Measurements from ENCODE around the gene SMIM12. TPM values are rescaled to one million over a fixed set of nuclear protein-coding genes. Genes with fewer than 3 reads are reported as not detected.

SMIM12 gene
- total RNA-seq, 1 experiment from 2014 or later = 35.8 TPM

DNA sequence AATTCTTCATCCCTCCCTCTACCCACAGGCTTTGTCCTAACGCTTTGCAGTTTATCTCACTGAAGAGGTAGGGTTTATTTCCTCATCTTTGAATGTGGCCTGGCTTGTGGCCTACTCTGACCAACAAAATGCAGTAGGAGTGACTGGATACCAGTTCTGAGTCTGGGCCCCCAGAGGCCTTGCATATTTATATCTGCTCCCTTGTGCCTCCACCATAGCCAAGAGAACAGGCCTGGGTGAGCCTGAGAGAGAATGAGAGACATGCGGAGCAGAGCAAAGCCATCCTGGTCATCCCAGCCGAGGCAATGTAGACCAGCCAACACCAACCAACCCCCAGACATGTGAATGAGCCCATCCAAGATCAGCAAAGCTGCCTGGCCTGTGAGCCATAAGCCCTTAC is 30.3 kb downstream of the SMIM12 start:
- intact Hi-C loops (cut with micrococcal nuclease; ENCODE audit: unreplicated experiment) = no loop called here
- H3K27me3 Mint-ChIP-seq (ENCODE audit: unreplicated experiment) = no peaks in the 10 kb centered on the region
- H3K36me3 Mint-ChIP-seq (ENCODE audit: insufficient read depth, unreplicated experiment) = no peaks in the 10 kb centered on the region
- no peak overlapping the region for H3K27ac Mint-ChIP-seq (ENCODE audit: unreplicated experiment)
- TF ChIP-seq, protein P1, sequence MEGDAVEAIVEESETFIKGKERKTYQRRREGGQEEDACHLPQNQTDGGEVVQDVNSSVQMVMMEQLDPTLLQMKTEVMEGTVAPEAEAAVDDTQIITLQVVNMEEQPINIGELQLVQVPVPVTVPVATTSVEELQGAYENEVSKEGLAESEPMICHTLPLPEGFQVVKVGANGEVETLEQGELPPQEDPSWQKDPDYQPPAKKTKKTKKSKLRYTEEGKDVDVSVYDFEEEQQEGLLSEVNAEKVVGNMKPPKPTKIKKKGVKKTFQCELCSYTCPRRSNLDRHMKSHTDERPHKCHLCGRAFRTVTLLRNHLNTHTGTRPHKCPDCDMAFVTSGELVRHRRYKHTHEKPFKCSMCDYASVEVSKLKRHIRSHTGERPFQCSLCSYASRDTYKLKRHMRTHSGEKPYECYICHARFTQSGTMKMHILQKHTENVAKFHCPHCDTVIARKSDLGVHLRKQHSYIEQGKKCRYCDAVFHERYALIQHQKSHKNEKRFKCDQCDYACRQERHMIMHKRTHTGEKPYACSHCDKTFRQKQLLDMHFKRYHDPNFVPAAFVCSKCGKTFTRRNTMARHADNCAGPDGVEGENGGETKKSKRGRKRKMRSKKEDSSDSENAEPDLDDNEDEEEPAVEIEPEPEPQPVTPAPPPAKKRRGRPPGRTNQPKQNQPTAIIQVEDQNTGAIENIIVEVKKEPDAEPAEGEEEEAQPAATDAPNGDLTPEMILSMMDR (IDR thresholded peaks at IDR 0.05; ENCODE audit: unreplicated experiment) = no peak
- no peaks in the 10 kb centered on the region for H3K9me3 Mint-ChIP-seq (ENCODE audit: low read depth, unreplicated experiment)
- DNase-seq = no peak
- H3K4me3 Mint-ChIP-seq (ENCODE audit: low read depth, unreplicated experiment) = no peak overlapping the region
- CTCF ChIA-PET = no interaction called here
- H3K4me1 Mint-ChIP-seq (ENCODE audit: low read depth, unreplicated experiment) = peaks cover 8% of the 10 kb centered on the region
- no TSS peak for BruUV-seq (replicated peaks)

GRCh38 chr1:34828611-34829010 is 30.9 kb downstream of the SMIM12 start:
- BruUV-seq (replicated peaks) = no TSS peak
- CTCF ChIA-PET = no interaction called here

GRCh38 chr1:34827341-34827941 is 32.1 kb downstream of the SMIM12 start:
- intact Hi-C loops (cut with micrococcal nuclease; ENCODE audit: unreplicated experiment) = no loop called here
- Mint-ChIP-seq H3K36me3 (ENCODE audit: insufficient read depth, unreplicated experiment) (no peaks in the 10 kb centered on the region), H3K27me3 (ENCODE audit: unreplicated experiment) (no peaks in the 10 kb centered on the region), H3K27ac (ENCODE audit: unreplicated experiment) (no peak overlapping the region), H3K4me3 (ENCODE audit: low read depth, unreplicated experiment) (no peak overlapping the region), H3K9me3 (ENCODE audit: low read depth, unreplicated experiment) (no peaks in the 10 kb centered on the region), H3K4me1 (ENCODE audit: low read depth, unreplicated experiment) (peaks cover 8% of the 10 kb centered on the region)
- TF ChIP-seq, protein P1 (IDR thresholded peaks at IDR 0.05; ENCODE audit: unreplicated experiment) = no peak
- no TSS peak for BruUV-seq (replicated peaks)
- DNase-seq = no peak
- CTCF ChIA-PET = no interaction called here

More at GRCh38 chr1:34828611-34829010, 30.9 kb downstream of the SMIM12 start:
- no peaks in the 10 kb centered on the region for H3K27me3 Mint-ChIP-seq (ENCODE audit: unreplicated experiment)
- intact Hi-C loops (cut with micrococcal nuclease; ENCODE audit: unreplicated experiment) = no loop called here
- peaks cover 8% of the 10 kb centered on the region for H3K4me1 Mint-ChIP-seq (ENCODE audit: low read depth, unreplicated experiment)
- TF ChIP-seq, protein P1 (IDR thresholded peaks at IDR 0.05; ENCODE audit: unreplicated experiment) = no peak
- no peak for DNase-seq
- H3K36me3 Mint-ChIP-seq (ENCODE audit: insufficient read depth, unreplicated experiment) = no peaks in the 10 kb centered on the region
- no peaks in the 10 kb centered on the region for H3K9me3 Mint-ChIP-seq (ENCODE audit: low read depth, unreplicated experiment)
- no peak overlapping the region for H3K27ac Mint-ChIP-seq (ENCODE audit: unreplicated experiment)
- no peak overlapping the region for H3K4me3 Mint-ChIP-seq (ENCODE audit: low read depth, unreplicated experiment)

DNA sequence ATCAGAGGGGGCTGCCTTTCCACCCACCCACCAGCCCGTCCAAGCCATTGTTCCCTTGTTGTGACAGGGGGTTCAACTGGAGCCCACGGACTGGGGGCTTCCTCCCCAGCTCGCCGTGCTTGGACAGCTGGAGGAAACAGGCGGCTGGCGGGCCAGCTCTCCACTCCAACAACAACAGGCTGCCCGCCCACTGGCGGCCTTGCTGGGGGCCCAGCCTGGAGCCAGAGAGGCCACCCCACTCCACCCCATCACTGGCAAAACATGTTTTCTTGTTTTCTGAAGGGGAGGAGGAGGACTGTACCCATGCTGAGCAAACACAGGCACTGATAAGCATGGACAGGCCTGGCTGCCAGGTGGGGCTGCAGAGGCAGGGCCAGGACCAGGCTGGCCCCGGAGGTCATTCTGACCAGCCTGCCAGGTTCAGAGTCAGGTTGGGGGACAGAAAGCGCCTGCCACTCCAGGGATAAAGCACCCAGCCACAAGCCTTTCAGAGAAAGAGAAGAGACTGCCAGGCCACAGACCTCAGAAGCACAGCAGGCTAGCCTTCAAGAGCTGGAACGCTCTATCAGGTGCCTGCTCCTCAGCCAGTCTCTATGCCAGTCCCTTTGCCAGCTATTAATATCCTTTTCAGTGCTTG is 34.0 kb downstream of the SMIM12 start:
- Mint-ChIP-seq H3K4me3 (ENCODE audit: low read depth, unreplicated experiment) (no peak overlapping the region), H3K27me3 (ENCODE audit: unreplicated experiment) (no peaks in the 10 kb centered on the region), H3K36me3 (ENCODE audit: insufficient read depth, unreplicated experiment) (no peaks in the 10 kb centered on the region), H3K4me1 (ENCODE audit: low read depth, unreplicated experiment) (peaks cover 8% of the 10 kb centered on the region), H3K9me3 (ENCODE audit: low read depth, unreplicated experiment) (no peaks in the 10 kb centered on the region), H3K27ac (ENCODE audit: unreplicated experiment) (no peak overlapping the region)
- TF ChIP-seq, protein P1 (IDR thresholded peaks at IDR 0.05; ENCODE audit: unreplicated experiment) = no peak
- CTCF ChIA-PET = interaction anchor here (0.6 to 1.0 kb wide), 2 partner anchors 10 to 102 kb away, joined by 3 to 7 read pairs; no protein-coding TSS in a partner anchor
- intact Hi-C loops (cut with micrococcal nuclease; ENCODE audit: unreplicated experiment) = no loop called here
- BruUV-seq (replicated peaks) = no TSS peak
- DNase-seq = peak; percentile 17

Measured in Calu3 (cell line).